GM12892 (cell line): ENCODE measurements around the gene GREB1L.

Experiments
- POLR2A ChIP-seq: IDR thresholded peaks from 2 replicates; pipeline ENCODE4 v1.6.1; 2011; ENCODE audit warnings: low read depth, low read length, control low read depth
- POLR2AphosphoS5 ChIP-seq: IDR thresholded peaks from 2 replicates; pipeline ENCODE4 v1.6.1; 2011; ENCODE audit warnings: low read depth, low read length, control low read depth
- TAF1 ChIP-seq: IDR thresholded peaks from 2 replicates; pipeline ENCODE4 v1.6.1; 2011; ENCODE audit warnings: low read depth, mild to moderate bottlenecking, control low read depth, low read length, borderline replicate concordance

DNA sequence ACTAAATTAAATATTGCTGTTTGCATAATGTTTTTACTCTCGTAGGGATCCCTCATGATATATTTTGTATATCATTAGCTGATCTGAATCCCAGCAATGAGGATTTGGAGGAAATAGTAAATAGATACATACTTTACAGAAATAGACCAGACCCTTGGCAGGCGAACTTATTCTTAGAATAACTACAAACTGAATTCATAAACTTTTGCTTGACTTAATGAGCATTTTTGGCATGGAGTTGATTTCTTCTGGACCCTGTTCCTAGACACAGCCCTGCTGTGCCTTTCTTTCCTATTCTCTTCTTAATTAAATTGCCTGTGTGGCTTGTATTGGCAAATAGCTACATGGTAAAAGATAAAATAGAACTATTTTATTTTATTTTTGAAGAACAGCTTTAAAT, 145.9 kb downstream of the GREB1L start:
- no peak for TF ChIP-seq POLR2AphosphoS5
- TF ChIP-seq POLR2A: no peak
- no peak for TF ChIP-seq TAF1
